GM19328 (cell line): Measurements from ENCODE around the gene MRNIP.

ENCODE experiments used
- ATAC-seq: cut with Tn5 transposase; IDR thresholded peaks from one replicate; pipeline ENCODE4 v1.9.1; 2021; ENCODE audit warnings: mild to moderate bottlenecking, moderate library complexity; ENCODE audit not compliant: unreplicated experiment

The MRNIP gene

GRCh38 chr5:179858586-179859427, at the start of gene MRNIP:
TSS of gene MRNIP (minus strand) at chr5:179858817. CDS start at chr5:179858796, 21 bp downstream.
- ATAC-seq: peak; percentile 94

- ATAC-seq: peak; percentile 85
Measured at GRCh38 chr5:179907556-179908324, 49.1 kb upstream of the MRNIP start, which contains the start of gene TBC1D9B. TSS of gene TBC1D9B (minus strand) at chr5:179907897. CDS start at chr5:179907821, 76 bp downstream.

- peak; percentile 1 for ATAC-seq
Measured at GRCh38 chr5:179906795-179907555, 48.4 kb upstream of the MRNIP start.

- ATAC-seq: no peak
Measured at GRCh38 chr5:179906294-179906794, 47.7 kb upstream of the MRNIP start.

- ATAC-seq: no peak
Measured at GRCh38 chr5:179905161-179905560, 46.5 kb upstream of the MRNIP start.

GRCh38 chr5:179904463-179905160, 46.0 kb upstream of the MRNIP start:
- no peak for ATAC-seq

- no peak for ATAC-seq
Measured at GRCh38 chr5:179902763-179903158, 44.1 kb upstream of the MRNIP start.

- no peak for ATAC-seq
Measured at GRCh38 chr5:179901915-179902762, 43.5 kb upstream of the MRNIP start.

GRCh38 chr5:179901462-179901861, 42.8 kb upstream of the MRNIP start:
- ATAC-seq: no peak

- no peak for ATAC-seq
Measured at GRCh38 chr5:179900711-179901110, 42.1 kb upstream of the MRNIP start.

- no peak for ATAC-seq
Measured at GRCh38 chr5:179900206-179900605, 41.6 kb upstream of the MRNIP start.

GRCh38 chr5:179895861-179896260, 37.2 kb upstream of the MRNIP start:
- no peak for ATAC-seq

GRCh38 chr5:179893958-179894895, 35.6 kb upstream of the MRNIP start:
- ATAC-seq: no peak

GRCh38 chr5:179893076-179893957, 34.7 kb upstream of the MRNIP start:
- no peak for ATAC-seq

- no peak for ATAC-seq
Measured at GRCh38 chr5:179892255-179892654, 33.6 kb upstream of the MRNIP start.

- no peak for ATAC-seq
Measured at GRCh38 chr5:179890751-179891682, 32.4 kb upstream of the MRNIP start.
